Naive thymus-derived CD8-positive, alpha-beta T cell (primary cell): ENCODE measurements around the gene NEK2. TPM values are rescaled to one million over a fixed set of nuclear protein-coding genes. Genes with fewer than 3 reads are reported as not detected.
"Not testable (repeated sequence)": the region's sequence is repeated elsewhere in the genome, so short reads cannot be mapped to it uniquely, and the experiment has no call there.

ENCODE experiments used
- ATAC-seq, 2 donors: fragments of 150-1000 bp; cut with Tn5 transposase in 1 of 2; sonication (Bioruptor Pico), chemical (Tn5 transposase) in 1 of 2; 1 replicate in 1 of 2; 2 replicates in 1 of 2; pipeline ENCODE4 v1.10.0; 2021; ENCODE audit warnings: mild to moderate bottlenecking in 2 of 2, moderate library complexity in 2 of 2
- POLR2A ChIA-PET: fragments of 350-600 bp; sonication (Branson Sonifier 250); formaldehyde crosslinking; loops from one replicate; lab custom pipeline; 2021; ENCODE audit warnings: antibody characterized with exemption; lab: Charles Lee
- DNase-seq, 10 donors: peaks; one replicate each; pipeline versions ENCODE4 v3.0.0 to v3.0.0-alpha.2; 2020 to 2022
- H3K27ac Mint-ChIP-seq, 10 donors: one replicate each; pipeline ENCODE4 v1.8.0; 2020 to 2022; ENCODE audit warnings: mild to moderate bottlenecking in 10 of 10, mixed read lengths in 10 of 10, moderate library complexity in 4 of 10, inconsistent platforms in 1 of 10
- H3K27me3 Mint-ChIP-seq, 5 donors: one replicate each; pipeline ENCODE4 v1.8.0; 2021 to 2022; ENCODE audit warnings: mixed read lengths in 5 of 5
- H3K36me3 Mint-ChIP-seq, 3 donors: one replicate each; pipeline ENCODE4 v1.8.0; 2020 to 2022; ENCODE audit warnings: mixed read lengths in 3 of 3, mild to moderate bottlenecking in 2 of 3, inconsistent platforms in 1 of 3
- H3K4me1 Mint-ChIP-seq, 4 donors: one replicate each; pipeline ENCODE4 v1.8.0; 2021 to 2022; ENCODE audit warnings: mixed read lengths in 4 of 4
- H3K4me3 Mint-ChIP-seq, 10 donors: one replicate each; pipeline ENCODE4 v1.8.0; 2020 to 2022; ENCODE audit warnings: mild to moderate bottlenecking in 10 of 10, mixed read lengths in 10 of 10, moderate library complexity in 6 of 10, inconsistent platforms in 1 of 10
- H3K9me3 Mint-ChIP-seq, 9 donors: one replicate each; pipeline ENCODE4 v1.8.0; 2020 to 2022; ENCODE audit warnings: mixed read lengths in 9 of 9, mild to moderate bottlenecking in 3 of 9, inconsistent platforms in 1 of 9, moderate library complexity in 1 of 9
- polyA plus RNA-seq, 3 donors: library from polyadenylated mRNA; unstranded; fragments of 300-500 nt; fragmentation: Illumina TruSeq; gene quantifications; one replicate each; pipeline ENCODE4 v1.2.3, GENCODE V29; 2021
- total RNA-seq, 8 experiments: library from RNA in 2 of 8; stranded (reverse) in 2 of 8; gene quantifications; one replicate each; pipeline ENCODE4 v1.2.3 and lab custom pipeline; 2021 to 2026

NEK2 gene
- under 1 TPM in 1 of 2 experiments, not detected in 1; 0.16 TPM for total RNA-seq
- under 1 TPM in 1 of 3 donors, not detected in 2; 0.60 TPM for polyA plus RNA-seq
- total RNA-seq (lab: John Stamatoyannopoulos, UW), result 0 to 0.76 (median 0.23) reads per million in 6 experiments

- Mint-ChIP-seq H3K36me3 (no peaks in the 10 kb centered on the region), H3K4me1 (peaks cover 9 to 19% (median 16%) of the 10 kb centered on the region in 4 donors), H3K4me3 (peak within 1 kb of the TSS; percentile 87 to 93 (median 92)), H3K27ac (peak within 1 kb of the TSS; percentile 46 to 91 (median 84)), H3K9me3 (no peaks in the 10 kb centered on the region), H3K27me3 (peaks cover 0 to 6% (median 0%) of the 10 kb centered on the region in 5 donors)
- DNase-seq (peak; percentile 61 to 92 (median 80)), ATAC-seq (peak; percentile 93 to 95)
- POLR2A ChIA-PET, result interaction anchor here (1.2 kb wide), 1 partner anchor 14 kb away, joined by 3 read pairs; no protein-coding TSS in a partner anchor
Measured at GRCh38 chr1:211675230-211676105, at the start of gene NEK2. Gene NEK2 (minus strand): TSS chr1:211675621. CDS start chr1:211675479, 142 bp downstream.

GRCh38 chr1:211724687-211725196, 49.3 kb upstream of the NEK2 start:
- no peak overlapping the region for H3K4me3 Mint-ChIP-seq
- ATAC-seq, result no peak

GRCh38 chr1:211723273-211723672, 47.9 kb upstream of the NEK2 start:
- POLR2A ChIA-PET, result interaction anchor here (0.5 kb wide), 1 partner anchor 139 kb away, joined by 5 read pairs; no protein-coding TSS in a partner anchor
- no peak overlapping the region for H3K27ac Mint-ChIP-seq

More at GRCh38 chr1:211724687-211725196, 49.3 kb upstream of the NEK2 start:
- Mint-ChIP-seq H3K9me3 (peaks cover 0 to 7% (median 0%) of the 10 kb centered on the region in 9 donors), H3K4me1 (no peaks in the 10 kb centered on the region), H3K27me3 (peaks cover 0 to 2% (median 0%) of the 10 kb centered on the region in 5 donors), H3K36me3 (no peaks in the 10 kb centered on the region), H3K27ac (no peak overlapping the region)
- POLR2A ChIA-PET, result no interaction called here
- no peak for DNase-seq

GRCh38 chr1:211722277-211723175, 47.1 kb upstream of the NEK2 start:
- Mint-ChIP-seq H3K4me1 (no peaks in the 10 kb centered on the region), H3K36me3 (no peaks in the 10 kb centered on the region), H3K9me3 (peaks cover 0 to 9% (median 0%) of the 10 kb centered on the region in 9 donors), H3K4me3 (no peak overlapping the region), H3K27me3 (peaks cover 0 to 2% (median 0%) of the 10 kb centered on the region in 5 donors), H3K27ac (no peak overlapping the region)
- no peak for DNase-seq
- POLR2A ChIA-PET, result interaction anchor here (0.5 kb wide), 1 partner anchor 139 kb away, joined by 5 read pairs; no protein-coding TSS in a partner anchor
- ATAC-seq, result no peak

More at GRCh38 chr1:211723273-211723672, 47.9 kb upstream of the NEK2 start:
- H3K9me3 Mint-ChIP-seq, result peaks cover 0 to 9% (median 0%) of the 10 kb centered on the region in 9 donors
- no peak overlapping the region for H3K4me3 Mint-ChIP-seq
- H3K27me3 Mint-ChIP-seq, result peaks cover 0 to 2% (median 0%) of the 10 kb centered on the region in 5 donors
- DNase-seq (no peak), ATAC-seq (no peak)
- no peaks in the 10 kb centered on the region for H3K36me3 Mint-ChIP-seq
- H3K4me1 Mint-ChIP-seq, result no peaks in the 10 kb centered on the region

- H3K4me1 Mint-ChIP-seq, H3K4me3 Mint-ChIP-seq, H3K9me3 Mint-ChIP-seq, H3K27me3 Mint-ChIP-seq, POLR2A ChIA-PET, DNase-seq, H3K27ac Mint-ChIP-seq, H3K36me3 Mint-ChIP-seq, ATAC-seq: not testable (repeated sequence)
Measured at GRCh38 chr1:211716555-211716954, 41.1 kb upstream of the NEK2 start.

GRCh38 chr1:211715971-211716370, 40.5 kb upstream of the NEK2 start:
- no peaks in the 10 kb centered on the region for H3K4me1 Mint-ChIP-seq

GRCh38 chr1:211714154-211714553, 38.7 kb upstream of the NEK2 start:
- DNase-seq (no peak), ATAC-seq (no peak)
- no peak overlapping the region for H3K4me3 Mint-ChIP-seq
- POLR2A ChIA-PET, result no interaction called here
- no peaks in the 10 kb centered on the region for H3K9me3 Mint-ChIP-seq
- H3K36me3 Mint-ChIP-seq, result no peaks in the 10 kb centered on the region
- H3K27me3 Mint-ChIP-seq, result no peaks in the 10 kb centered on the region
- no peak overlapping the region for H3K27ac Mint-ChIP-seq
- no peaks in the 10 kb centered on the region for H3K4me1 Mint-ChIP-seq

More at GRCh38 chr1:211715971-211716370, 40.5 kb upstream of the NEK2 start:
- H3K9me3 Mint-ChIP-seq, result peaks cover 0 to 6% (median 0%) of the 10 kb centered on the region in 9 donors
- POLR2A ChIA-PET, result no interaction called here
- DNase-seq (no peak), ATAC-seq (no peak)
- no peak overlapping the region for H3K27ac Mint-ChIP-seq
- H3K36me3 Mint-ChIP-seq, result no peaks in the 10 kb centered on the region
- H3K27me3 Mint-ChIP-seq, result no peaks in the 10 kb centered on the region
- H3K4me3 Mint-ChIP-seq, result no peak overlapping the region

GRCh38 chr1:211713231-211713630, 37.8 kb upstream of the NEK2 start:
- no peaks in the 10 kb centered on the region for H3K4me1 Mint-ChIP-seq
- H3K27ac Mint-ChIP-seq, result no peak overlapping the region
- H3K36me3 Mint-ChIP-seq, result no peaks in the 10 kb centered on the region
- H3K9me3 Mint-ChIP-seq, result no peaks in the 10 kb centered on the region
- ATAC-seq (no peak), DNase-seq (no peak)
- POLR2A ChIA-PET, result no interaction called here
- no peak overlapping the region for H3K4me3 Mint-ChIP-seq
- no peaks in the 10 kb centered on the region for H3K27me3 Mint-ChIP-seq

- POLR2A ChIA-PET, result no interaction called here
- Mint-ChIP-seq H3K27me3 (no peaks in the 10 kb centered on the region), H3K27ac (no peak overlapping the region), H3K9me3 (no peaks in the 10 kb centered on the region), H3K4me1 (no peaks in the 10 kb centered on the region), H3K4me3 (no peak overlapping the region), H3K36me3 (no peaks in the 10 kb centered on the region)
- no peak for DNase-seq
- ATAC-seq, result no peak
Measured at GRCh38 chr1:211711315-211711705, 35.9 kb upstream of the NEK2 start.

GRCh38 chr1:211710566-211711314, 35.3 kb upstream of the NEK2 start:
- H3K4me1 Mint-ChIP-seq, result no peaks in the 10 kb centered on the region
- no peaks in the 10 kb centered on the region for H3K9me3 Mint-ChIP-seq
- peak overlapping the region in 1 of 10 donors; percentile 13 for H3K27ac Mint-ChIP-seq
- DNase-seq (no peak), ATAC-seq (no peak)
- no peaks in the 10 kb centered on the region for H3K36me3 Mint-ChIP-seq
- POLR2A ChIA-PET, result interaction anchor here (0.7 kb wide), 1 partner anchor 72 kb away, joined by 3 read pairs; no protein-coding TSS in a partner anchor
- H3K4me3 Mint-ChIP-seq, result no peak overlapping the region
- no peaks in the 10 kb centered on the region for H3K27me3 Mint-ChIP-seq

GRCh38 chr1:211708926-211709325, 33.5 kb upstream of the NEK2 start:
- ATAC-seq (no peak), DNase-seq (no peak)
- Mint-ChIP-seq H3K4me3 (no peak overlapping the region), H3K4me1 (no peaks in the 10 kb centered on the region), H3K27ac (no peak overlapping the region), H3K36me3 (no peaks in the 10 kb centered on the region), H3K27me3 (no peaks in the 10 kb centered on the region), H3K9me3 (no peaks in the 10 kb centered on the region)
- POLR2A ChIA-PET, result no interaction called here

- Mint-ChIP-seq H3K27me3 (no peaks in the 10 kb centered on the region), H3K36me3 (no peaks in the 10 kb centered on the region), H3K9me3 (no peaks in the 10 kb centered on the region), H3K27ac (no peak overlapping the region), H3K4me1 (no peaks in the 10 kb centered on the region), H3K4me3 (no peak overlapping the region)
- DNase-seq (no peak), ATAC-seq (no peak)
- POLR2A ChIA-PET, result no interaction called here
Measured at GRCh38 chr1:211708006-211708405, 32.6 kb upstream of the NEK2 start.
